Astrocyte (in vitro differentiated cells and primary cell): ENCODE data around the gene RAET1E. TPM values are rescaled to one million over a fixed set of nuclear protein-coding genes. Genes with fewer than 3 reads are reported as not detected.

Experiments used
- DNase-seq: peaks from one replicate; pipeline ENCODE4 v3.0.0-alpha.2; 2010; ENCODE audit warnings: low read depth
- FAIRE-seq: peaks from 2 replicates; lab custom pipeline; 2011; peaks lifted over from hg19 to GRCh38; lab: Jason Lieb, UNC
- H2AFZ ChIP-seq: 2 replicates; pipeline ENCODE4 v1.6.0; 2012; ENCODE audit warnings: low read depth, low read length, inconsistent platforms
- H3K27ac ChIP-seq: 2 replicates; pipeline ENCODE4 v1.5.1; 2011; ENCODE audit warnings: low read depth, low read length, inconsistent platforms
- H3K27me3 ChIP-seq: 2 replicates; pipeline ENCODE4 v1.6.0; 2011; ENCODE audit warnings: low read length, inconsistent platforms; ENCODE audit not compliant: insufficient read depth
- H3K36me3 ChIP-seq: 2 replicates; pipeline ENCODE4 v1.5.1; 2011; ENCODE audit warnings: low read length, inconsistent platforms; ENCODE audit not compliant: insufficient read depth
- H3K4me1 ChIP-seq: 2 replicates; pipeline ENCODE4 v1.5.1; 2011; ENCODE audit warnings: low read length, inconsistent platforms; ENCODE audit not compliant: insufficient read depth
- H3K4me2 ChIP-seq: 2 replicates; pipeline ENCODE4 v1.6.0; 2012; ENCODE audit warnings: low read length, inconsistent platforms
- H3K4me3 ChIP-seq: 2 replicates; pipeline ENCODE4 v1.5.1; 2011; ENCODE audit warnings: low read depth, mild to moderate bottlenecking, low read length, inconsistent platforms; ENCODE audit not compliant: insufficient read depth
- H3K79me2 ChIP-seq: 2 replicates; pipeline ENCODE4 v1.6.0; 2012; ENCODE audit warnings: mild to moderate bottlenecking, low read length, inconsistent platforms; ENCODE audit not compliant: insufficient read depth
- H3K9ac ChIP-seq: 2 replicates; pipeline ENCODE4 v1.6.0; 2012; ENCODE audit warnings: mild to moderate bottlenecking, low read length, inconsistent platforms
- H3K9me3 ChIP-seq: 2 replicates; pipeline ENCODE4 v1.5.1; 2012; ENCODE audit warnings: low read depth, mild to moderate bottlenecking, low read length, inconsistent platforms; ENCODE audit not compliant: insufficient read depth
- H4K20me1 ChIP-seq: 2 replicates; pipeline ENCODE4 v1.6.0; 2012; ENCODE audit warnings: low read length, inconsistent platforms; ENCODE audit not compliant: insufficient read depth
- H3K27ac Mint-ChIP-seq: one replicate; pipeline ENCODE4 v1.8.0; 2021; ENCODE audit warnings: mild to moderate bottlenecking, mixed read lengths; ENCODE audit not compliant: unreplicated experiment
- H3K27me3 Mint-ChIP-seq: one replicate; pipeline ENCODE4 v1.8.0; 2021; ENCODE audit warnings: low read depth, mixed read lengths; ENCODE audit not compliant: unreplicated experiment
- H3K36me3 Mint-ChIP-seq: one replicate; pipeline ENCODE4 v1.8.0; 2021; ENCODE audit warnings: low read depth, mixed read lengths; ENCODE audit not compliant: unreplicated experiment
- H3K4me1 Mint-ChIP-seq: one replicate; pipeline ENCODE4 v1.8.0; 2021; ENCODE audit warnings: low read depth, mixed read lengths; ENCODE audit not compliant: unreplicated experiment
- H3K4me3 Mint-ChIP-seq: one replicate; pipeline ENCODE4 v1.8.0; 2021; ENCODE audit warnings: mild to moderate bottlenecking, moderate library complexity, mixed read lengths; ENCODE audit not compliant: unreplicated experiment
- H3K9me3 Mint-ChIP-seq: one replicate; pipeline ENCODE4 v1.8.0; 2021; ENCODE audit warnings: mild to moderate bottlenecking, mixed read lengths; ENCODE audit not compliant: unreplicated experiment
- CTCF ChIP-seq: IDR thresholded peaks from 2 replicates; pipeline ENCODE4 v1.5.1; 2011; ENCODE audit warnings: low read depth, mild to moderate bottlenecking, inconsistent platforms, low read length, moderate library complexity; ENCODE audit not compliant: insufficient read depth
- EZH2 ChIP-seq: IDR thresholded peaks from 2 replicates; pipeline ENCODE4 v1.6.1; 2012; ENCODE audit warnings: mild to moderate bottlenecking, low read length, inconsistent platforms; ENCODE audit not compliant: insufficient read depth
- total RNA-seq: library from RNA; stranded (reverse); gene quantifications from 2 replicates; pipeline ENCODE4 v1.2.1, GENCODE V29; 2021

The RAET1E gene
- total RNA-seq, 1 donor from 2014 or later, result not detected

DNA sequence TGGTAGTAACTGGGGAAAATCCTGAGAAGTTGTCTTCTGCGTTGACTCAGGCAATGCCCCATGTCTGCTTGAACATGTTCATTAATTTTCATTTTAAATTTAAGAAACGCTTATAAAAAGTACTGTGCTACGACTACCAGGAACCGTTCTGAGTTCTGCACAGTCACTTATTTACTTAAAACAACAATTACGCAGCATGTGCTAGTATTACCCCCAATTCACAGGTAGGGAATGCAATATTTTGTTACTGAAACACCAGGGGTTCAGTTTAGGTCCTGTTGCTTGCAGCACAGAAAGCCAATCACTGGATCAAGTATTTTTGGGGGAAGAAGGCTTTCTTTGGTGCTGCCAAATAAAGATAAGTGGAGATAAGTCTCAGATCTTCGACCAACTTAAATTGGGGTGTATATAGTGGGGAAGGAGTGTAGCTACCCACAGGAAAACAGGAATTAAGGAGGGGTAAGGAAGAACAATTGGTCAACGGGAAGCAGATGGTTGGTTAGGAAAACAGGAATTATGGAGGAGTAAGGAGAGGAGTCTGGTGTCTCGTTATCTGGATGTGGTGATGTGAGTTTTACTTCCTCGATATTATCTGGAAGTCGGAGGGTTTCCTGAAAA lies 28.5 kb downstream of the RAET1E start:
- Histone ChIP-seq H3K36me3 (no peaks in the 10 kb centered on the region), H3K9ac (no peak overlapping the region), H3K4me1 (peaks cover 2% of the 10 kb centered on the region), H3K27ac (no peak overlapping the region), H3K79me2 (no peaks in the 10 kb centered on the region), H3K4me3 (no peak overlapping the region), H3K4me2 (no peak overlapping the region), H3K27me3 (no peaks in the 10 kb centered on the region), H4K20me1 (no peaks in the 10 kb centered on the region), H2AFZ (no peak overlapping the region), H3K9me3 (no peaks in the 10 kb centered on the region)
- H3K4me1 Mint-ChIP-seq, result peaks cover 5% of the 10 kb centered on the region
- H3K27me3 Mint-ChIP-seq, result no peaks in the 10 kb centered on the region
- H3K9me3 Mint-ChIP-seq, result peaks cover 2% of the 10 kb centered on the region
- no peak overlapping the region for H3K4me3 Mint-ChIP-seq
- DNase-seq, result no peak
- no peak overlapping the region for H3K27ac Mint-ChIP-seq
- H3K36me3 Mint-ChIP-seq, result no peaks in the 10 kb centered on the region
- no peak for FAIRE-seq
- TF ChIP-seq CTCF (no peak), EZH2 (no peak)

GRCh38 chr6:149867876-149868640 lies 29.9 kb downstream of the RAET1E start:
- H3K27me3 Mint-ChIP-seq, result no peaks in the 10 kb centered on the region
- H3K27ac Mint-ChIP-seq, result no peak overlapping the region
- no peak overlapping the region for H2AFZ ChIP-seq
- H3K4me3 Mint-ChIP-seq, result no peak overlapping the region
- H3K4me3 ChIP-seq, result no peak overlapping the region
- H3K36me3 Mint-ChIP-seq, result no peaks in the 10 kb centered on the region
- peaks cover 3% of the 10 kb centered on the region for H3K4me1 ChIP-seq
- no peaks in the 10 kb centered on the region for H3K79me2 ChIP-seq
- no peaks in the 10 kb centered on the region for H3K36me3 ChIP-seq
- no peaks in the 10 kb centered on the region for H4K20me1 ChIP-seq
- H3K27me3 ChIP-seq, result no peaks in the 10 kb centered on the region
- H3K9ac ChIP-seq, result no peak overlapping the region
- no peaks in the 10 kb centered on the region for H3K9me3 ChIP-seq
- peaks cover 2% of the 10 kb centered on the region for H3K9me3 Mint-ChIP-seq
- FAIRE-seq, result no peak
- H3K4me1 Mint-ChIP-seq, result peaks cover 5% of the 10 kb centered on the region
- DNase-seq, result no peak
- H3K27ac ChIP-seq, result no peak overlapping the region
- no peak overlapping the region for H3K4me2 ChIP-seq
- TF ChIP-seq CTCF (no peak), EZH2 (no peak)
